Stimulated activated CD8-positive, alpha-beta memory T cell treated with anti-CD3 and anti-CD28 coated beads, Interleukin-4, amount 100 ng/mL, for 48 hours (primary cell): ENCODE results near the gene MAN1A2.

Experiments
- DNase-seq: peaks from one replicate; pipeline ENCODE4 v3.0.0-alpha.2; 2020

The MAN1A2 gene

GRCh38 chr1:117562581-117563491 is 195.6 kb downstream of the MAN1A2 start:
- no peak for DNase-seq

- DNase-seq: no peak
These were observed 196.2 kb downstream of the MAN1A2 start for GRCh38 chr1:117563492-117563875.

GRCh38 chr1:117564227-117565075 is 197.2 kb downstream of the MAN1A2 start:
- no peak for DNase-seq

GRCh38 chr1:117565076-117565556 is 197.9 kb downstream of the MAN1A2 start:
- no peak for DNase-seq

- no peak for DNase-seq
These were observed 198.7 kb downstream of the MAN1A2 start for GRCh38 chr1:117565745-117566455.

GRCh38 chr1:117566556-117566955 is 199.3 kb downstream of the MAN1A2 start:
- DNase-seq: no peak

- DNase-seq: no peak
These were observed 200.2 kb downstream of the MAN1A2 start for GRCh38 chr1:117567435-117567834.

- no peak for DNase-seq
These were observed 200.7 kb downstream of the MAN1A2 start for GRCh38 chr1:117567976-117568375.

- no peak for DNase-seq
These were observed 201.8 kb downstream of the MAN1A2 start for GRCh38 chr1:117568999-117569398.

GRCh38 chr1:117569856-117570255 is 202.6 kb downstream of the MAN1A2 start:
- DNase-seq: no peak

GRCh38 chr1:117570988-117571409 is 203.8 kb downstream of the MAN1A2 start:
- DNase-seq: no peak

GRCh38 chr1:117571496-117571895 is 204.2 kb downstream of the MAN1A2 start:
- DNase-seq: no peak

- peak; percentile 32 for DNase-seq
These were observed 205.3 kb downstream of the MAN1A2 start for GRCh38 chr1:117572546-117572945.

GRCh38 chr1:117573386-117574023 is 206.3 kb downstream of the MAN1A2 start:
- peak; percentile 29 for DNase-seq

- no peak for DNase-seq
These were observed 207.0 kb downstream of the MAN1A2 start for GRCh38 chr1:117574161-117574835.

- no peak for DNase-seq
These were observed 208.5 kb downstream of the MAN1A2 start for GRCh38 chr1:117575586-117576225.

- no peak for DNase-seq
These were observed 209.0 kb downstream of the MAN1A2 start for GRCh38 chr1:117576236-117576635.

- DNase-seq: no peak
These were observed 210.1 kb downstream of the MAN1A2 start for GRCh38 chr1:117577191-117577885.

- DNase-seq: no peak
These were observed 211.2 kb downstream of the MAN1A2 start for GRCh38 chr1:117578466-117578865.
